ENCODE results near the gene ADAM22.
A peak's percentile ranks its signal among the peaks of the same experiment; 100 is the strongest.
"Not testable (repeated sequence)": the region's sequence is repeated elsewhere in the genome, so short reads cannot be mapped to it uniquely, and the experiment has no call there.

ADAM22 gene

DNA sequence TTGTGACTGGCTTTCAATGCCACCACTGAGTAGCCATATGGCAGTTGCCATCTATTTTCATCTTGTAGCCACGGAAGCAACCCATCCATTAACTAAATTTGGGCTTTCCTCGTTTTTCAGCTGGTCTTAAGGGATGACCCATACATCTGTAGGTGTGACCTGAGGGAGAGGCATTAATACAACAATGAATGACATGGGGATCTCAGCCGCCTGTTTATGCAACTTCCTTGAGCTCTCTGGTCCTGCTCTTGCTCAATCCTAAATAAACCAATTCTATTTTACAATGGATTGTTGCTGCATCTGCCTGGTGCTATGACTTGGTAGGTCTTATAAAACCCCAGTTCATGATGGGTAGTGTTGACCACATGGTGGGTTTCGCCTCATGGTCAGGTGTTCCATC lies 21.9 kb upstream of the ADAM22 start:
- DNase-seq (ENCODE audit: low spot score), result no peak
- TF ChIP-seq, protein P1, sequence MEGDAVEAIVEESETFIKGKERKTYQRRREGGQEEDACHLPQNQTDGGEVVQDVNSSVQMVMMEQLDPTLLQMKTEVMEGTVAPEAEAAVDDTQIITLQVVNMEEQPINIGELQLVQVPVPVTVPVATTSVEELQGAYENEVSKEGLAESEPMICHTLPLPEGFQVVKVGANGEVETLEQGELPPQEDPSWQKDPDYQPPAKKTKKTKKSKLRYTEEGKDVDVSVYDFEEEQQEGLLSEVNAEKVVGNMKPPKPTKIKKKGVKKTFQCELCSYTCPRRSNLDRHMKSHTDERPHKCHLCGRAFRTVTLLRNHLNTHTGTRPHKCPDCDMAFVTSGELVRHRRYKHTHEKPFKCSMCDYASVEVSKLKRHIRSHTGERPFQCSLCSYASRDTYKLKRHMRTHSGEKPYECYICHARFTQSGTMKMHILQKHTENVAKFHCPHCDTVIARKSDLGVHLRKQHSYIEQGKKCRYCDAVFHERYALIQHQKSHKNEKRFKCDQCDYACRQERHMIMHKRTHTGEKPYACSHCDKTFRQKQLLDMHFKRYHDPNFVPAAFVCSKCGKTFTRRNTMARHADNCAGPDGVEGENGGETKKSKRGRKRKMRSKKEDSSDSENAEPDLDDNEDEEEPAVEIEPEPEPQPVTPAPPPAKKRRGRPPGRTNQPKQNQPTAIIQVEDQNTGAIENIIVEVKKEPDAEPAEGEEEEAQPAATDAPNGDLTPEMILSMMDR (IDR thresholded peaks at IDR 0.05; ENCODE audit: extremely low read depth, missing control alignments), result no peak

DNA sequence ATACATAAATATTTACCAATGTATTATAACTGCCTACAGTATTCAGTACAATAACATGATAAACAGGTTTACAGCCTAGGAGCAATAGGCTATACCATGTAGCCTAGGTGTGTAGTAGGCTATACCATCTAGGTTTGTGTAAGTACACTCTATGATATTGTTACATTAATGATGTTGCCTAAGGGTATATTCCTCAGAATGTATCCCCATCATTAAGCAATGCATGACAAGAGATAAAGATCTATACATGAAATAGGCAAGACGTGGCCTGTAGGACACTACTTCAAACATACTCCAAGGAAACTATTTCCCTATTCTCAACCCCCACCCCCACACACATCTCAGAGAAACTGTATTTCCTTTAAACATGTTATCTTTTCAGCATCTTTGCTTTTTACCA lies 15.3 kb upstream of the ADAM22 start:
- DNase-seq (ENCODE audit: low spot score), result no peak
- TF ChIP-seq, protein P1 (IDR thresholded peaks at IDR 0.05; ENCODE audit: extremely low read depth, missing control alignments), result no peak

DNA sequence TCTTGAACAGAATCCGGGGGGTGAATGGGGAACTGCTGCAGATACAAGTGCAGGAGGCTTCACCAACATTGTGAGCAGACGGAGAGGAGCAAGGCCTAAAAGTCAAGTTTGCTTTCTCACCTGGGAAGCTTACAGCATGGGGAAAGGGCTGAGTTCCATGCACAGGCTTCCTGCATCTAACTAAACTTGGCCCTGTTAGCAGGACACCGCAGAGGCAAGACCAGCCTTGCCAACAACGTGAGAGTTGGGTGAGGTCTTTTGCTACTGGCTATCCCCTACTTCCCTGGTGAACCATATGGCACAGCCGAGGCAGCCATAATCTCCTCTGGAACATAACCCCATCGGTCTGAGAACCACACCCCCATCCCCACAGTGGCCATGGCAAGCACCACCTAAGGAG lies 14.2 kb upstream of the ADAM22 start:
- TF ChIP-seq, protein P1 (IDR thresholded peaks at IDR 0.05; ENCODE audit: extremely low read depth, missing control alignments), result no peak
- no peak for DNase-seq (ENCODE audit: low spot score)

DNA sequence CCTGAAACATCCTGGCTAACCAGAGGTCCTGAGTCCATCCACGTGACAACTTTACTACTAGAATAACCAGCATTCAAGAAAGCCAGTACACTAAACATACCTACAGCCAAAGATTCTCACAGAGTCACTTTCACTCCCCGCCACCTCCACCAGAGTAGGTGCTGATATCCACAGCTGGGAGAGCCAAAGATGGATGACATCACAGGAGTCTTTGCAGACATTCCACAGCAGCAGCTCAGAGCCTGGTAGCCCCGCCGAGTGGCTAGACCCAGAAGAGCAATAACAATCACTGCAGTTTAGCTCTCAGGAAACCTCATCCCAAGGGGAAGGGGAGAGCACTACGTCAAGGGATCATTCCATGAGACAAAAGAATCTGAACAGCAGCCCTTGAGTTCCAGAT lies 13.5 kb upstream of the ADAM22 start:
- no peak for DNase-seq (ENCODE audit: low spot score)
- TF ChIP-seq, protein P1 (IDR thresholded peaks at IDR 0.05; ENCODE audit: extremely low read depth, missing control alignments), result no peak

DNA sequence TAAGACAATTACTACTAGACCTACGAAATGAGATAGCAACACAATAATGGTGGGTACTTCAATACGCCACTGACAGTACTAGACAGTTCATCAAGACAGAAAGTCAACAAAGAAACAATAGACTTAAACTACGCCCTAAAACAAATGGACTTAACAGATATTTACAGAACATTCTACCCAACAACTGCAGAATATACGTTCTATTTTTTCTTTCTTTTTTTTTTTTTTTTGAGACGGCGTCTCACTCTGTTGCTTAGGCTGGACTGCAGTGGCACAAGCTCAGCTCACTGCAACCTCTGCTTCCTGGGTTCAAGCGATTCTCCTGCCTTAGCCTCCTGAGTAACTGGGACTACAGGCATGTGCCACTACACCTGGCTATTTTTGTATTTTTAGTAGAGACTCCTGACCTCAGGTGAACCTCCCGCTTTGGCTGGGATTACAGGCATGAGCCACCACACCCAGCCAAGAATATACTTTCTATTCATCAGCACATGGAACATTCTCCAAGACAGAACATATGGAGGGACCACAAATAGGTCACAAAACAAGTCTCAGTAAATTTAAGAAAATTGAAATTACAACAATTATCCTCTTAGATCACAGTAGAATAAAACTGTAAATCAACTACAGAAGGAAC lies 11.2 kb upstream of the ADAM22 start:
- not testable (repeated sequence) for DNase-seq (ENCODE audit: low spot score)

DNA sequence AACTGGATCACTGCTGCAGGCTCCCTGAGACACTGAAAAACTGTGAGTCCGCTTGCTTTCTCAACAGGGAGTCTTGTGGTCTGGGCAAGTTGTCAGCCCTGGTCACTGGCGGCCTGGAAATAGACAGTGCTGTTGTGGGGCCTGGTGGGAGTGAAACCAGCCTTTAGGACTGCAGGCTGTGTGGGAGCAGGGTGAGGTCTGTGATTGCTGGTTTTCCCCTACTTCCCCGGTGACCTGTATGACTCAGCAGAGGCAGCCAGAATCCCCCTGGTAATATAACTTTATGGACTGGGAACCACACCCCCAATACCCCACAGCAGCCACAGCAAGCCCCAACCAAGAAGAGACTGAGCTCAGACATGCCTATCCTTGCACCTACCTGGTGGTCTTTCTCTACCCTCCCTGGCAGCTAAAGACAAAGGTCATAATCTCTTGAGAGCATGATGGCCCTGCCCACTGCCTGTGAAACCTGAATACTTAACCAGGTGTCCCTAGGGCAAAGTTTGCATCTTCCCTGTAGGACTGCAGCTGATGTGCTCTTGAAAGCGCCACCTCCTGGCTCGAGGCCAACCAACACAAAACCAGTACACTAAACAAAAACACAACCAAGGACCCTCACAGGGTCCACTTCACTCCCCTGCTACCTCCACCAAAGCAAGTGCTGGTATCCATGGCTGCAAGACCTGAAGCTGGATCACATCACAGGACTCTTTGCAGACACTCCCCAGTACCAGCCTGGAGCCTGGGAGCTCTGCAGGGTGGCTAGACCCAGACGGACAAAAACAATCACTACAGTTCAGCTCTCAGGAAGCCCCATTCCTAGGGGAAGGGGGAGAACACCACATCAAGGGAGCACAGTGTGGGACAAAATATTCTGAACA lies 7.2 kb upstream of the ADAM22 start:
- peak; percentile 61 for DNase-seq (ENCODE audit: low spot score)
- TF ChIP-seq, protein P1 (IDR thresholded peaks at IDR 0.05; ENCODE audit: extremely low read depth, missing control alignments), result peak; percentile 52

DNA sequence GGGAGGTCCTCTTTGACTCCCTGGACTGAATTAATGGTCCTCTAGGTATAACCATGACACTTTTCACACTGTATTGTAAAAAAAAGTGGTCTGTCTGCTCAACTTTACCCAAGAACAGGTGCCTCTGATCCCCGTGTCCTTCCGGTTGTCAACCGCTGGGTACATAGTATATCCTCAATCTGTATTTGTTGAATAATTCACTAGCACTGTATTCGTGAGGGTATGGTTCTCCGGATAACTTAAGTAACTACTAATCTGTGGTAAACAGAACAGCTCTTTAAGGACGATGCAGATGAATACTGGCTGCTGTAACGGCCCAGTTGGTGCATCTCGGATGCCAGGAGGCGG lies 472 bp upstream of the ADAM22 start:
- DNase-seq (ENCODE audit: low spot score), result peak; percentile 15
- TF ChIP-seq, protein P1 (IDR thresholded peaks at IDR 0.05; ENCODE audit: extremely low read depth, missing control alignments), result no peak
